ENCODE measurements around the gene KRT39. TPM values are rescaled to one million over a fixed set of nuclear protein-coding genes. Genes with fewer than 3 reads are reported as not detected.

The KRT39 gene
- total RNA-seq (2013; cell fraction: nucleolus; rRNA removed) = not detected in 2 replicates
- total RNA-seq (2014; rRNA removed) (not detected in 2 replicates), total RNA-seq (2014; rRNA removed; fragmentation: Illumina TruSeq; extraction: Trizol) (not detected in 2 replicates), total RNA-seq (2021) (not detected in 2 replicates), polyA plus RNA-seq (2011; rRNA removed) (not detected in 2 replicates), polyA plus RNA-seq (2014; fragmentation: Illumina TruSeq; extraction: Trizol) (not detected in 2 replicates), polyA plus RNA-seq (2014; fragmentation: Nextera tagmentation; extraction: Ambion mirVana) (not detected), polyA plus RNA-seq (2014; rRNA removed) (not detected in 2 replicates), polyA plus RNA-seq (2016; fragmentation: Nextera tagmentation; extraction: Ambion mirVana) (not detected), polyA minus RNA-seq (2011; rRNA and poly(A)+ RNA removed) (not detected in 2 replicates), Bru-seq, nascent RNA (not detected), BruChase-seq, experiment 1, labeled RNA remaining after a 6-hour chase (not detected), BruChase-seq, experiment 2, labeled RNA remaining after a 2-hour chase (not detected)
- polyA plus RNA-seq (2011; ENCODE audit: low read depth) = not detected
- 0.07 TPM in 1 of 2 replicates, not detected in the other for polyA plus RNA-seq (2011; cell fraction: cytosol; rRNA removed)
- not detected in 2 replicates for polyA plus RNA-seq (2011; cell fraction: nucleus; rRNA removed)
- polyA plus RNA-seq (2012) = not detected in 2 replicates
- polyA minus RNA-seq (2011; cell fraction: cytosol; rRNA and poly(A)+ RNA removed) = not detected in 2 replicates
- not detected in 2 replicates for polyA minus RNA-seq (2011; cell fraction: nucleus; rRNA and poly(A)+ RNA removed)
- long read RNA-seq, experiment 1 = 0 reads
- long read RNA-seq, experiment 2 = 0 reads

DNA sequence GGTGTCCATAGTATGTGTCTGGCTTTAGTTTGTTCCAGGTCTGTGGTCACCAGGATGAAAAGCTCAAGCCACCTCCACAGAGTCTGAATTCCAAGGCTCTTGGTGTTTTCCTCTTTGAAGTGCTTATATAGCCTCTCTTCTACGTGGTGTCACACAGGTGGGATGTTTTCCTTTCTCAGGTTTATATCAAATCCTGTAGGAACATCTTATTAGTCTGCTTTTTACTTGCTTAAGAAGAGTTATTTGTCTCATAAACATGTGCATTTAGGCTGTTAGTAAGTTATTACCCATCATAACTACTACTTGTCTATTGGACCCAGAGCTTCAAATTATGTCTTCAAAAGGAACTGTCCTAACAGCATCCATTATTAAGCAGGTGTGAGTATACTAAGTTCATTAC is at the start of gene KRT39:
Gene KRT39 (minus strand): TSS at position 101 of the 400 bp plus-strand sequence. CDS start 92 bp downstream, at position 9.
- POLR2A ChIA-PET = no interaction called here
- H3K27ac ChIP-seq (ENCODE audit: control insufficient read depth, insufficient read depth) = no peak within 1 kb of the TSS
- H3K27me3 ChIP-seq (replicated peaks in 1 of 2; ENCODE audit: control insufficient read depth in 2 of 2, insufficient read depth in 2 of 2, low read length in 1 of 2) = no peaks in the 10 kb centered on the region
- H3K79me2 ChIP-seq (ENCODE audit: control insufficient read depth, insufficient read depth, low read length) = no peaks in the 10 kb centered on the region
- FAIRE-seq (no peak), ATAC-seq (no peak), DNase-seq (ENCODE audit: low read depth, low spot score) (no peak)
- no peak within 1 kb of the TSS for H3K4me2 ChIP-seq (ENCODE audit: control insufficient read depth, insufficient read depth)
- H3K4me3 ChIP-seq = no peak within 1 kb of the TSS
- 0% methylated on average over 1 of the region's 1 CpG for WGBS (ENCODE audit: insufficient coverage, insufficient replicate concordance, low lambda C conversion rate, missing lambda C conversion rate)
- H2AFZ ChIP-seq (ENCODE audit: control insufficient read depth, low read depth, low read length) = no peak within 1 kb of the TSS
- H4K20me1 ChIP-seq (ENCODE audit: control insufficient read depth, insufficient read depth) = no peaks in the 10 kb centered on the region
- H3K4me1 ChIP-seq (ENCODE audit: control insufficient read depth, insufficient read depth, low read length) = no peaks in the 10 kb centered on the region
- no TSS peak for BruUV-seq (replicated peaks)
- H3K36me3 ChIP-seq (ENCODE audit: control insufficient read depth in 2 of 2, insufficient read depth in 2 of 2, low read length in 1 of 2) = no peaks in the 10 kb centered on the region
- CTCF ChIA-PET = no interaction called here
- in situ Hi-C loops (cut with MboI) = no loop called here
- H3K9me3 ChIP-seq (replicated peaks; ENCODE audit: control insufficient read depth, insufficient read depth, low read length) = no peaks in the 10 kb centered on the region; the same call in 2 of the 3 replicates
- H3K9ac ChIP-seq (ENCODE audit: control insufficient read depth, insufficient read depth, low read length) = no peak within 1 kb of the TSS
- SMC1A ChIA-PET (ENCODE audit: uncharacterized antibody, unreplicated experiment) = no interaction called here
- intact Hi-C loops (cut with micrococcal nuclease; ENCODE audit: unreplicated experiment) = no loop called here
- RAD21 ChIA-PET (ENCODE audit: unreplicated experiment) = no interaction called here
- TF ChIP-seq RAD51 (IDR thresholded peaks at IDR 0.05) (no peak), SREBF2 (IDR thresholded peaks at IDR 0.05; ENCODE audit: low read length) (no peak), POLR2AphosphoS2 (IDR thresholded peaks at IDR 0.05; ENCODE audit: low read depth, low read length) (no peak), HDAC6 (IDR thresholded peaks at IDR 0.05; ENCODE audit: unreplicated experiment) (no peak), TBL1XR1 (IDR thresholded peaks at IDR 0.05; ENCODE audit: low read depth, low read length) (no peak), ZNF384 (IDR thresholded peaks at IDR 0.05; ENCODE audit: borderline replicate concordance, low read depth, low read length) (no peak), FOXK2 (IDR thresholded peaks at IDR 0.05) (no peak), MTA2 (IDR thresholded peaks at IDR 0.05; ENCODE audit: low read depth) (no peak)
- TF ChIP-seq, protein P1, sequence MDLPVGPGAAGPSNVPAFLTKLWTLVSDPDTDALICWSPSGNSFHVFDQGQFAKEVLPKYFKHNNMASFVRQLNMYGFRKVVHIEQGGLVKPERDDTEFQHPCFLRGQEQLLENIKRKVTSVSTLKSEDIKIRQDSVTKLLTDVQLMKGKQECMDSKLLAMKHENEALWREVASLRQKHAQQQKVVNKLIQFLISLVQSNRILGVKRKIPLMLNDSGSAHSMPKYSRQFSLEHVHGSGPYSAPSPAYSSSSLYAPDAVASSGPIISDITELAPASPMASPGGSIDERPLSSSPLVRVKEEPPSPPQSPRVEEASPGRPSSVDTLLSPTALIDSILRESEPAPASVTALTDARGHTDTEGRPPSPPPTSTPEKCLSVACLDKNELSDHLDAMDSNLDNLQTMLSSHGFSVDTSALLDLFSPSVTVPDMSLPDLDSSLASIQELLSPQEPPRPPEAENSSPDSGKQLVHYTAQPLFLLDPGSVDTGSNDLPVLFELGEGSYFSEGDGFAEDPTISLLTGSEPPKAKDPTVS (IDR thresholded peaks at IDR 0.05; ENCODE audit: low read depth, low read length) = no peak
- TF ChIP-seq, protein P2, sequence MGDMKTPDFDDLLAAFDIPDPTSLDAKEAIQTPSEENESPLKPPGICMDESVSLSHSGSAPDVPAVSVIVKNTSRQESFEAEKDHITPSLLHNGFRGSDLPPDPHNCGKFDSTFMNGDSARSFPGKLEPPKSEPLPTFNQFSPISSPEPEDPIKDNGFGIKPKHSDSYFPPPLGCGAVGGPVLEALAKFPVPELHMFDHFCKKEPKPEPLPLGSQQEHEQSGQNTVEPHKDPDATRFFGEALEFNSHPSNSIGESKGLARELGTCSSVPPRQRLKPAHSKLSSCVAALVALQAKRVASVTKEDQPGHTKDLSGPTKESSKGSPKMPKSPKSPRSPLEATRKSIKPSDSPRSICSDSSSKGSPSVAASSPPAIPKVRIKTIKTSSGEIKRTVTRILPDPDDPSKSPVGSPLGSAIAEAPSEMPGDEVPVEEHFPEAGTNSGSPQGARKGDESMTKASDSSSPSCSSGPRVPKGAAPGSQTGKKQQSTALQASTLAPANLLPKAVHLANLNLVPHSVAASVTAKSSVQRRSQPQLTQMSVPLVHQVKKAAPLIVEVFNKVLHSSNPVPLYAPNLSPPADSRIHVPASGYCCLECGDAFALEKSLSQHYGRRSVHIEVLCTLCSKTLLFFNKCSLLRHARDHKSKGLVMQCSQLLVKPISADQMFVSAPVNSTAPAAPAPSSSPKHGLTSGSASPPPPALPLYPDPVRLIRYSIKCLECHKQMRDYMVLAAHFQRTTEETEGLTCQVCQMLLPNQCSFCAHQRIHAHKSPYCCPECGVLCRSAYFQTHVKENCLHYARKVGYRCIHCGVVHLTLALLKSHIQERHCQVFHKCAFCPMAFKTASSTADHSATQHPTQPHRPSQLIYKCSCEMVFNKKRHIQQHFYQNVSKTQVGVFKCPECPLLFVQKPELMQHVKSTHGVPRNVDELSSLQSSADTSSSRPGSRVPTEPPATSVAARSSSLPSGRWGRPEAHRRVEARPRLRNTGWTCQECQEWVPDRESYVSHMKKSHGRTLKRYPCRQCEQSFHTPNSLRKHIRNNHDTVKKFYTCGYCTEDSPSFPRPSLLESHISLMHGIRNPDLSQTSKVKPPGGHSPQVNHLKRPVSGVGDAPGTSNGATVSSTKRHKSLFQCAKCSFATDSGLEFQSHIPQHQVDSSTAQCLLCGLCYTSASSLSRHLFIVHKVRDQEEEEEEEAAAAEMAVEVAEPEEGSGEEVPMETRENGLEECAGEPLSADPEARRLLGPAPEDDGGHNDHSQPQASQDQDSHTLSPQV (IDR thresholded peaks at IDR 0.05) = no peak
- TF ChIP-seq, protein P3, sequence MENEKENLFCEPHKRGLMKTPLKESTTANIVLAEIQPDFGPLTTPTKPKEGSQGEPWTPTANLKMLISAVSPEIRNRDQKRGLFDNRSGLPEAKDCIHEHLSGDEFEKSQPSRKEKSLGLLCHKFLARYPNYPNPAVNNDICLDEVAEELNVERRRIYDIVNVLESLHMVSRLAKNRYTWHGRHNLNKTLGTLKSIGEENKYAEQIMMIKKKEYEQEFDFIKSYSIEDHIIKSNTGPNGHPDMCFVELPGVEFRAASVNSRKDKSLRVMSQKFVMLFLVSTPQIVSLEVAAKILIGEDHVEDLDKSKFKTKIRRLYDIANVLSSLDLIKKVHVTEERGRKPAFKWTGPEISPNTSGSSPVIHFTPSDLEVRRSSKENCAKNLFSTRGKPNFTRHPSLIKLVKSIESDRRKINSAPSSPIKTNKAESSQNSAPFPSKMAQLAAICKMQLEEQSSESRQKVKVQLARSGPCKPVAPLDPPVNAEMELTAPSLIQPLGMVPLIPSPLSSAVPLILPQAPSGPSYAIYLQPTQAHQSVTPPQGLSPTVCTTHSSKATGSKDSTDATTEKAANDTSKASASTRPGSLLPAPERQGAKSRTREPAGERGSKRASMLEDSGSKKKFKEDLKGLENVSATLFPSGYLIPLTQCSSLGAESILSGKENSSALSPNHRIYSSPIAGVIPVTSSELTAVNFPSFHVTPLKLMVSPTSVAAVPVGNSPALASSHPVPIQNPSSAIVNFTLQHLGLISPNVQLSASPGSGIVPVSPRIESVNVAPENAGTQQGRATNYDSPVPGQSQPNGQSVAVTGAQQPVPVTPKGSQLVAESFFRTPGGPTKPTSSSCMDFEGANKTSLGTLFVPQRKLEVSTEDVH (IDR thresholded peaks at IDR 0.05; ENCODE audit: low read depth, partially characterized antibody) = no peak
- TF ChIP-seq, protein P4, sequence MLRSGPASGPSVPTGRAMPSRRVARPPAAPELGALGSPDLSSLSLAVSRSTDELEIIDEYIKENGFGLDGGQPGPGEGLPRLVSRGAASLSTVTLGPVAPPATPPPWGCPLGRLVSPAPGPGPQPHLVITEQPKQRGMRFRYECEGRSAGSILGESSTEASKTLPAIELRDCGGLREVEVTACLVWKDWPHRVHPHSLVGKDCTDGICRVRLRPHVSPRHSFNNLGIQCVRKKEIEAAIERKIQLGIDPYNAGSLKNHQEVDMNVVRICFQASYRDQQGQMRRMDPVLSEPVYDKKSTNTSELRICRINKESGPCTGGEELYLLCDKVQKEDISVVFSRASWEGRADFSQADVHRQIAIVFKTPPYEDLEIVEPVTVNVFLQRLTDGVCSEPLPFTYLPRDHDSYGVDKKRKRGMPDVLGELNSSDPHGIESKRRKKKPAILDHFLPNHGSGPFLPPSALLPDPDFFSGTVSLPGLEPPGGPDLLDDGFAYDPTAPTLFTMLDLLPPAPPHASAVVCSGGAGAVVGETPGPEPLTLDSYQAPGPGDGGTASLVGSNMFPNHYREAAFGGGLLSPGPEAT (IDR thresholded peaks at IDR 0.05; ENCODE audit: low read depth) = no peak

Measured in GM12878 (cell line).